ENCODE measurements around the gene PAEP.
"Not testable (repeated sequence)": the region's sequence is repeated elsewhere in the genome, so short reads cannot be mapped to it uniquely, and the experiment has no call there.

The PAEP gene

DNA sequence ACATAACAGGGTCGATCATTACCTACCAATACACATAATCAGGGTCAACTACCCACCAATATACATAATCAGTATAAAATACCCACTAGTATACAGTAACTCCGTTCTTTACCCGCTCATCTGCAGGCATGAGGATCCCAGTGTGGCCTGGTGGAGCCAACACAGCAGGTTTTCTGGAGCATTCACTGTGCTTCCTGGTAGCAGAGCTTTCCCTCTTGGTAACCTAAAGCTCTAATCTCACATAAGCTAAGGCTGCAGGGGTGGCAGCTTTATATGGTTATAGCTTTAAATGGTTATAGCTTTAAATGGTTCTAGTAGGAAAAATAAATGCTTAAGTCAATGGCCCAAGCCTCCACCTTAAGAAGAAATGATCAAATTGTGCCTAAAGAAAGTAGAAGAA, 28.4 kb upstream of the PAEP start:
- no peak for TF ChIP-seq JUND (IDR thresholded peaks at IDR 0.05; ENCODE audit: low read depth)
- no peak for DNase-seq (ENCODE audit: low read depth in 1 of 2, low spot score in 1 of 2)
- in situ Hi-C loops (cut with HindIII; ENCODE audit: low pct_unique_long_range_greater_than_20kb, low sequenced_read_pairs): no loop called here

DNA sequence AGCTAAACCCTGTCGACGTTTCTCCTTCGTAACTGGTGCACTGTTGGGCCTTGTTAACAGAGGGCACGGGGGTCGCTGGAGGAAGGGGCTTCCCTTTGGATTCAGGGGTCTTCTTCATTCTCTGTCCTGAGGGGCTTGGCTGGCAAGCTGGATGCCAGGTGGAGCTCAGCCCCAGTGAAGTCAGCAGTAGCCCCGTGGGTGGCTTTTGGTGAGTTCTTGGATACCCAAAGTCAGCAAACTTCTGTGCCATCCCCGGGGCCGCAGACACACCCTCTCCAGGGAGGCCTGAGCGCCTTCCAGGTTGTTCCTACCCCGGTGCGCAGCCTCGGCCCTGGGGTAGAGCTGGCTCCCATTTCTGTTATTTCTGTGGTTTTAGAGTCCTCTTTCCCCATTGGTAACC, 27.9 kb upstream of the PAEP start:
- in situ Hi-C loops (cut with HindIII; ENCODE audit: low pct_unique_long_range_greater_than_20kb, low sequenced_read_pairs): no loop called here
- no peak for TF ChIP-seq JUND (IDR thresholded peaks at IDR 0.05; ENCODE audit: low read depth)
- DNase-seq (ENCODE audit: low read depth in 1 of 2, low spot score in 1 of 2): no peak

DNA sequence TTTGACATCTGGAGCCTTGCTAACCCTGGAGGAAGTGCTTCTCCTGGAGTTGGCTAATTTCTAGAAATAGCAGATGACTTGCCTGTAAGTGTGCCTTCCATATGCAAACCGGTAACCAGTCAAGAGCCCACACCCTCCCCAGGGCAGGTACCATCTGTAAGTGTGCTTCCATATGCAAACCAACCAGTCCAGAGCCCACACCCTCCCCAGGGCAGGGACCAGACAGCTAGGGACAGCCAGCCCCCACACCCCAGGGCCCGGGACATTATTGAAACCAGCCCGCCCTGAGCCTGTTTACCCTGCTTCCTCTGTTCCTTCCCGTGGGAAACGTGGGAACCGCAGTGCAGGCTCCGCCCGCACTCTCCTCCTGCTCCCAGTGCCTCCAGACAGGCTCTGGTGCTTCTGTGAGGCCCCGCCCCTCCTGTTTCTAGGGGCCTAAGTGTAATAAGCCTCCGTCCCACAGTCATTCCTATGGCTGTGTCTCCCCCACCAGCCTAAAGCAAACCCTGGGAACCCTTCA, 27.3 kb upstream of the PAEP start:
- DNase-seq (ENCODE audit: low read depth in 1 of 2, low spot score in 1 of 2); in situ Hi-C loops (cut with HindIII; ENCODE audit: low pct_unique_long_range_greater_than_20kb, low sequenced_read_pairs): not testable (repeated sequence)

DNA sequence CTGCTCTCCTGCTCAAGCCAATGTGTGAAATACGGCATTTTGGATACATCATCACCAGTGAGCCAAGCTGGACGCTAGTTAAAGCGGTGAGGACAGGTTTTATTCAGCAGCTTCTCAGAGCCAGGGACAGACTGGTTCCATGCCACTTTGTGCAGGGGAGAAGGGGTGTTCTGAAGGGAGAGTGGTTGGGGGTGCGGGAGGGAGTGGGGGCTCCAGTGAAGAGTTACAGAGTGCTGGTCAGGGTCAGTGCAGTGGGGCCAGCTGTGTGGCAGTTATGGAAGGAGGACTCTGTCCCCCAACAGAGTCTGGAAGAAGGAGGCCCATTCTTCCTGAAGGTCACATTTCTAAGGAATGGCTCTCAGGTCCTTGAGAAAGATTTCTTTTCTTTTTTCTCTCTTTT, 26.7 kb upstream of the PAEP start:
- in situ Hi-C loops (cut with HindIII; ENCODE audit: low pct_unique_long_range_greater_than_20kb, low sequenced_read_pairs); DNase-seq (ENCODE audit: low read depth in 1 of 2, low spot score in 1 of 2): not testable (repeated sequence)

GRCh38 chr9:135535631-135536030, 25.9 kb upstream of the PAEP start:
- DNase-seq (ENCODE audit: low read depth in 1 of 2, low spot score in 1 of 2); in situ Hi-C loops (cut with HindIII; ENCODE audit: low pct_unique_long_range_greater_than_20kb, low sequenced_read_pairs): not testable (repeated sequence)

DNA sequence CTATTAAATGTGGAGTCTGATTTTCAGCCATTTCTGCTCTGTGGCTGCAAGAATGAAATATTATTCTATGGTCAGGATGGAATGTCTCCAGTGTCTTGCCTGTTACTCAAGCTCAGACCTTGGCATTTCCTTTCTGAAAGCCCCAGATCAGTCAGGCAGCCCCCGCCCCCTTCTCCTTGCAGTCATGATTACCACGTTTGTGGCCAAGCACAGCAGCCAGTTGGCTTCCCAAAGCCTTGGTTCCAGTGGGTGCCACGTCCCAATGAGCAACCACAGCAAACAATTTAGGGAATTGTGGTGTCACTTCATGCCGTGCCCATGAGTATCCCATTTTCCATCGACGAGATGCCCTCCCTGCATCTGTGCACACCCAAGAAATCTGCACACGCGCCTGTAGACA, 25.3 kb upstream of the PAEP start:
- in situ Hi-C loops (cut with HindIII; ENCODE audit: low pct_unique_long_range_greater_than_20kb, low sequenced_read_pairs): no loop called here
- DNase-seq (ENCODE audit: low read depth in 1 of 2, low spot score in 1 of 2): no peak
- TF ChIP-seq JUND (IDR thresholded peaks at IDR 0.05; ENCODE audit: low read depth): no peak

GRCh38 chr9:135543262-135543894, 18.2 kb upstream of the PAEP start:
- in situ Hi-C loops (cut with HindIII; ENCODE audit: low pct_unique_long_range_greater_than_20kb, low sequenced_read_pairs); DNase-seq (ENCODE audit: low read depth in 1 of 2, low spot score in 1 of 2): not testable (repeated sequence)

DNA sequence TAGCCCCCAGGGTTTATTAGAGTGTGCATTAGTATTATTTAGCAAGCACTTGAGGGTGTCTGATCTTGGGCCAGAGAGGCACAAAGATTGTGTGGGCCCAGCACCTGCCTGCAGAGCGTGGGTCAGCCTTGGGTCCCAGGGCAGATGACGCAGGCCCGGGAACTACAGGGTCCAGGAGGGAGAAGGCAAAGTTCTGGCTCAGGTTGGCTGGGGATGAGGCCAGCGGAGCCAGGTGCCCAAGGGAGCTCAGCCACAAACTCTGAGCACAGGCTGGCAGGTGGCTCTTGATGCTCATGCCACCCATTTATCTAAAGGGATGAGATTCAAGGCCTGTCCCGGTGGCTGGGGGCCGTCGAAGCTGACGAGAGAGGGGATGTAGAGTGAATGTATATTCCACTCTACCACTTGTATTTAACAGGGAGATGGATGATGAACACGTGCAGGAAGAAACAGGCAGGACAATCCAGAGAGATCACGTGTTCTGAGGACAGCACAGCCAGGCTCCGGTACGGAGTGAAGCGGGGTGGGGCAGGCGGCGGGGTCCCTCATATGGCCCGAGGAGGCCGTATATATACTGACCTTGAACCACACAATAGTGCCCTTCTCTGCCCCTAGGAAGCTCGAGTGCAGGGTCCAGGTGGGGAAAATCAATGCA, 16.4 kb upstream of the PAEP start:
- DNase-seq (ENCODE audit: low read depth in 1 of 2, low spot score in 1 of 2): no peak
- in situ Hi-C loops (cut with HindIII; ENCODE audit: low pct_unique_long_range_greater_than_20kb, low sequenced_read_pairs): no loop called here
- no peak for TF ChIP-seq JUND (IDR thresholded peaks at IDR 0.05; ENCODE audit: low read depth)

DNA sequence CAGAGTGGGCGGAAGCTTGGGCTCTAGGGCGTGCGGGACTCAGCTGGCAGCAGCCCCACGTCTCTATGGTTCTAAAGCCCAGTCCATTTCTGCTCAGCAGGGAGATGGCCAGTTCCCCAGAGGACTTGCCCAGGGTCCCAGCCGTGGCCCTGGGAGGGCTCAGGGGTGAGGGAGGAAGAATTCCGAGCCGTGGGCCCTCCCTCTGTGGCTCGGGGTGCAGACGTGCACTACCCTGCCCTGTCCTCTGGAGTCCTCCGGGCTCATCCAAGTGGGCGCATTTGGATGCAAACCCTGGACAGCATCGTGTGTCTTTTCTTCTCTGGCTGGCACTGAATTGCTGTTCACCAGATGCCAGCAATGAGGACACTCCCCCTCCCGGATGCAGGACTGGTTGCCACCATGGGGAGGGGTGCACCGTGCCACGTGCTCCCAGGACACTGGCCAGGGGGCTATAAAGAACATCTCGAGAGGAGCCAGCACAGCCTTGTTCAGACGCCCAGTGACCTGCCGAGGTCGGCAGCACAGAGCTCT, 15.8 kb upstream of the PAEP start, which contains the start of gene OBP2A:
TSS of gene OBP2A (plus strand) at position 481 of the 531 bp plus-strand sequence. CDS start 55 bp downstream, outside the sequence.
- in situ Hi-C loops (cut with HindIII; ENCODE audit: low pct_unique_long_range_greater_than_20kb, low sequenced_read_pairs); DNase-seq (ENCODE audit: low read depth in 1 of 2, low spot score in 1 of 2): not testable (repeated sequence)

- DNase-seq (ENCODE audit: low read depth in 1 of 2, low spot score in 1 of 2); in situ Hi-C loops (cut with HindIII; ENCODE audit: low pct_unique_long_range_greater_than_20kb, low sequenced_read_pairs): not testable (repeated sequence)
Measured at GRCh38 chr9:135546792-135547617, 14.6 kb upstream of the PAEP start.

GRCh38 chr9:135547756-135548736, 13.5 kb upstream of the PAEP start:
- no peak for TF ChIP-seq JUND (IDR thresholded peaks at IDR 0.05; ENCODE audit: low read depth)
- no peak for DNase-seq (ENCODE audit: low read depth in 1 of 2, low spot score in 1 of 2)
- in situ Hi-C loops (cut with HindIII; ENCODE audit: low pct_unique_long_range_greater_than_20kb, low sequenced_read_pairs): no loop called here

- in situ Hi-C loops (cut with HindIII; ENCODE audit: low pct_unique_long_range_greater_than_20kb, low sequenced_read_pairs); DNase-seq (ENCODE audit: low read depth in 1 of 2, low spot score in 1 of 2): not testable (repeated sequence)
Measured at GRCh38 chr9:135549478-135550343, 11.8 kb upstream of the PAEP start.
